Smooth muscle cell (in vitro differentiated cells): Measurements from ENCODE around the gene PTPRG. TPM values are rescaled to one million over a fixed set of nuclear protein-coding genes. Genes with fewer than 3 reads are reported as not detected.

Experiments
- DNase-seq: peaks from one replicate; lab custom pipeline; 2025; ENCODE audit not compliant: unreplicated experiment; lab: John Stamatoyannopoulos, UW
- H2AFZ ChIP-seq: fragments of 200-600 bp; sonication (generic); 2 replicates; pipeline ENCODE4 v1.6.0; 2016; ENCODE audit warnings: antibody characterized with exemption, low read depth, mild to moderate bottlenecking
- H3F3A ChIP-seq: fragments of 200-600 bp; sonication (generic); 2 replicates; pipeline ENCODE4 v1.6.0; 2017; ENCODE audit warnings: antibody characterized with exemption, low read depth
- H3K27ac ChIP-seq: fragments of 200-600 bp; sonication (generic); 2 replicates; pipeline ENCODE4 v1.5.1; 2016; ENCODE audit warnings: low read depth, mild to moderate bottlenecking
- H3K27me3 ChIP-seq: fragments of 200-600 bp; sonication (generic); 2 replicates; pipeline ENCODE4 v1.6.1; 2016; ENCODE audit warnings: low read depth, mild to moderate bottlenecking
- H3K36me3 ChIP-seq: fragments of 200-600 bp; sonication (generic); 2 replicates; pipeline ENCODE4 v1.5.1; 2016; ENCODE audit warnings: low read depth
- H3K4me1 ChIP-seq: fragments of 200-600 bp; sonication (generic); 2 replicates; pipeline ENCODE4 v1.5.1; 2016; ENCODE audit warnings: low read depth
- H3K4me2 ChIP-seq: fragments of 200-600 bp; sonication (generic); 2 replicates; pipeline ENCODE4 v1.6.0; 2016; ENCODE audit warnings: mild to moderate bottlenecking
- H3K4me3 ChIP-seq: fragments of 200-600 bp; sonication (generic); 2 replicates; pipeline ENCODE4 v1.5.1; 2016; ENCODE audit warnings: mild to moderate bottlenecking
- H3K79me2 ChIP-seq: fragments of 200-600 bp; sonication (generic); 2 replicates; pipeline ENCODE4 v1.6.0; 2016; ENCODE audit warnings: low read depth, mild to moderate bottlenecking
- H3K9ac ChIP-seq: fragments of 200-600 bp; sonication (generic); 2 replicates; pipeline ENCODE4 v1.6.0; 2016; ENCODE audit warnings: low read depth
- H3K9me3 ChIP-seq: fragments of 200-600 bp; sonication (generic); replicated peaks from 2 replicates; pipeline ENCODE4 v1.5.1; 2016; ENCODE audit warnings: low read depth
- H4K20me1 ChIP-seq: fragments of 200-600 bp; sonication (generic); 2 replicates; pipeline ENCODE4 v1.6.0; 2016; ENCODE audit warnings: low read depth
- WGBS: methylation state at CpG from one replicate; pipeline ENCODE4 v1.1.7; 2016; ENCODE audit warnings: low lambda C conversion rate; 5-methylcytosine and 5-hydroxymethylcytosine counted together
- polyA plus RNA-seq: library from polyadenylated mRNA; unstranded; fragments of >200 nt; fragmentation: Nextera tagmentation; extraction: Ambion mirVana; gene quantifications from 2 replicates; pipeline ENCODE4 v1.2.1, GENCODE V29; 2016
- total RNA-seq: library from RNA; depleted of rRNA; stranded (reverse); fragments of >200 nt; gene quantifications from 2 replicates; pipeline ENCODE4 v1.2.3, GENCODE V29; 2014
- TF ChIP-seq, protein P1 (sequence below): fragments of 200-600 bp; sonication (generic); IDR thresholded peaks from 2 replicates; pipeline ENCODE4 v1.5.1; 2017; ENCODE audit warnings: borderline replicate concordance, mild to moderate bottlenecking, antibody characterized with exemption; ENCODE audit not compliant: insufficient read depth, poor library complexity, severe bottlenecking

The PTPRG gene
- total and polyA plus RNA-seq, 2 experiments from 2014 or later, result 21.2 to 87.3 TPM

DNA sequence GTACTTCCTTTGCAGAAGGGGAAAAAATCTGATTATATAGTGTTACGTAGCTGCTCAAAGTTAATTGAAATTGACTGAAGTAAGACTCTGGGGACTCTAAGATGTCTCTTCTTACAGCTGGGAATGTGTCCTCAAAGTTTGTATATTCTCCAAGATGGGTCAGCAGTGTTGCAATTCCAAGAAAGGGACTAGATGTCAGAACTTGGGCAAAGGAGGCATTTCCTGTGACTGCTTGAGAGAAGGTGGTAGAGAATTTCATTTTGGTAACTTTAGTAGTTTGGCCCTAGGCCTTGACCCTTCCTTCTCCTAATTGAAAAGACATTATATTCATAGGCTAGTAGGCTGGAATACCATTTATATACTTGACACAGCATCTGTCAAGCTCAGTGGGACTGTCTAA, 33.9 kb downstream of the PTPRG start:
- Histone ChIP-seq H3K27ac (no peak overlapping the region), H3K9me3 (no peaks in the 10 kb centered on the region), H3F3A (no peaks in the 10 kb centered on the region), H3K79me2 (peaks cover 58% of the 10 kb centered on the region), H2AFZ (peak overlapping the region; percentile 10), H3K27me3 (no peaks in the 10 kb centered on the region), H3K4me1 (peaks cover 15% of the 10 kb centered on the region), H3K9ac (no peak overlapping the region), H3K36me3 (no peaks in the 10 kb centered on the region), H4K20me1 (peaks cover 93% of the 10 kb centered on the region), H3K4me2 (peak overlapping the region; percentile 67), H3K4me3 (peak overlapping the region; percentile 14)
- TF ChIP-seq, protein P1, sequence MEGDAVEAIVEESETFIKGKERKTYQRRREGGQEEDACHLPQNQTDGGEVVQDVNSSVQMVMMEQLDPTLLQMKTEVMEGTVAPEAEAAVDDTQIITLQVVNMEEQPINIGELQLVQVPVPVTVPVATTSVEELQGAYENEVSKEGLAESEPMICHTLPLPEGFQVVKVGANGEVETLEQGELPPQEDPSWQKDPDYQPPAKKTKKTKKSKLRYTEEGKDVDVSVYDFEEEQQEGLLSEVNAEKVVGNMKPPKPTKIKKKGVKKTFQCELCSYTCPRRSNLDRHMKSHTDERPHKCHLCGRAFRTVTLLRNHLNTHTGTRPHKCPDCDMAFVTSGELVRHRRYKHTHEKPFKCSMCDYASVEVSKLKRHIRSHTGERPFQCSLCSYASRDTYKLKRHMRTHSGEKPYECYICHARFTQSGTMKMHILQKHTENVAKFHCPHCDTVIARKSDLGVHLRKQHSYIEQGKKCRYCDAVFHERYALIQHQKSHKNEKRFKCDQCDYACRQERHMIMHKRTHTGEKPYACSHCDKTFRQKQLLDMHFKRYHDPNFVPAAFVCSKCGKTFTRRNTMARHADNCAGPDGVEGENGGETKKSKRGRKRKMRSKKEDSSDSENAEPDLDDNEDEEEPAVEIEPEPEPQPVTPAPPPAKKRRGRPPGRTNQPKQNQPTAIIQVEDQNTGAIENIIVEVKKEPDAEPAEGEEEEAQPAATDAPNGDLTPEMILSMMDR, result no peak
- 0% methylated on average over 1 of the region's 1 CpG for WGBS
- no peak for DNase-seq

DNA sequence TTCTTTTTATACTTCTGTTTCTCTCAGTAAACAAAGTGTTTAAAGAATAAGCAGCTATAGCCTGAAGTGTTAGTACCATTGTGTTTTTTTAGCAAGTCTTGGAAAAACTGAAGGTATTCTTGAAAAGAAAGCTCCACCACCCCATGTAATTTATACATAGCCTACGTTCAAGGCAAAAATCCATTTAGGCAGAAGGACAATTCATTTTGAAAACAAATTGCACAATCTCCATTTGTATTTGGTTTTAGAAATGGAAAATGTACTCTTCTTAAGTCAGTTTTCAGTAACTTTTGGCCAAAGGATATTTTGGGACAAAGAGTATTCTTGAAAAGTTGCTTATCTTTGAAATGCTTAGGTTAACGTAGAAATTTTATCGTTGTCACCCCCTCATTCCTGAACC, 34.5 kb downstream of the PTPRG start:
- H3K36me3 ChIP-seq, result no peaks in the 10 kb centered on the region
- no peak overlapping the region for H3K27ac ChIP-seq
- no peak overlapping the region for H2AFZ ChIP-seq
- TF ChIP-seq, protein P1, result no peak
- H3F3A ChIP-seq, result no peaks in the 10 kb centered on the region
- no peaks in the 10 kb centered on the region for H3K9me3 ChIP-seq
- H3K27me3 ChIP-seq, result no peaks in the 10 kb centered on the region
- no peak for DNase-seq
- 94% methylated on average over 3 of the region's 3 CpGs for WGBS
- no peak overlapping the region for H3K9ac ChIP-seq
- H3K4me3 ChIP-seq, result no peak overlapping the region
- H3K79me2 ChIP-seq, result peaks cover 57% of the 10 kb centered on the region
- H3K4me2 ChIP-seq, result no peak overlapping the region
- peaks cover 94% of the 10 kb centered on the region for H4K20me1 ChIP-seq
- peaks cover 15% of the 10 kb centered on the region for H3K4me1 ChIP-seq

DNA sequence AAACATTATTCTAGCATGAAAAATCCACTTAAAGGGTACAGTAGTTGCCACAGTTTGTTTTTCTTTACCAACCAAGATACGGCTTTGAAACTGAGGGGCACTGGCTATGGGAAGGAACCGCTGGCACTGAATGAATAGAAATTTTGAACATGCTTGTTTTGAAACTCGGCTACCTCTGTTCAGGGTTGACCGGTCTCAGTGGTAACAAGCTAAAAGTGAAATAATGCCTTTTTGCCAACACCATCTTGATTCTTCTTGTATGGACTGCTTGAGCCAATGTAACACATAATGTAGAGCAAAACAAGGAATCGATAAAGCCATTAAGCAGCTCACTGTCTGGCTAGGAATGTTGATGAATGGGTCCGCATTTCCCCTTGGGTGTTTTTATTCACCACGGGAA, 36.5 kb downstream of the PTPRG start:
- Histone ChIP-seq H3K4me2 (no peak overlapping the region), H4K20me1 (peaks cover 95% of the 10 kb centered on the region), H3K9ac (no peak overlapping the region), H3F3A (no peaks in the 10 kb centered on the region), H3K4me3 (no peak overlapping the region), H3K27ac (no peak overlapping the region), H3K36me3 (no peaks in the 10 kb centered on the region), H3K9me3 (no peaks in the 10 kb centered on the region), H2AFZ (no peak overlapping the region), H3K79me2 (peaks cover 40% of the 10 kb centered on the region), H3K27me3 (no peaks in the 10 kb centered on the region), H3K4me1 (peaks cover 20% of the 10 kb centered on the region)
- TF ChIP-seq, protein P1, result no peak
- DNase-seq, result no peak
- WGBS, result 95% methylated on average over 7 of the region's 7 CpGs

DNA sequence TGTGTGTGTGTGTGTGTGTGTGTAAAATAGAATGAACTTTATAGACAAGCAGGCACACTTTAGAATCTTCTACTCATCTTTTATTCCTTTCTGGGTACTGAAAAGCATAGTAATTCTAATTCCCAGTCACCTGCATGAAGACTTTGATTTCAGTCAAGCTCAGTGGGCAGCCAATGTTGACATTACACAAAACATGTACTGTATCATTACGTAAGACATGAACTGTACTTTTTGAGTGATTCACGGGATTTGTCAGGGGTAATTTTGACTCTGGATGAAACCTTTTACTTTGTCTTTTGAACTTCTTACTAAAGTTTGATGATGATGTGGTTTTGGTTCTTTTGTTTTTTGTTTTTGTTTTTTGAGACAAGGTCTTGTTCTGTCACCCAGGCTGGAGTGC, 38.8 kb downstream of the PTPRG start:
- Histone ChIP-seq H3K4me2 (no peak overlapping the region), H3K27ac (no peak overlapping the region), H3K4me3 (no peak overlapping the region), H3K4me1 (peaks cover 5% of the 10 kb centered on the region), H3K36me3 (no peaks in the 10 kb centered on the region), H3K9ac (no peak overlapping the region), H4K20me1 (peaks cover 96% of the 10 kb centered on the region), H3K9me3 (no peaks in the 10 kb centered on the region), H2AFZ (no peak overlapping the region), H3K79me2 (peaks cover 57% of the 10 kb centered on the region), H3F3A (no peaks in the 10 kb centered on the region), H3K27me3 (no peaks in the 10 kb centered on the region)
- 82% methylated on average over 2 of the region's 2 CpGs for WGBS
- no peak for DNase-seq
- TF ChIP-seq, protein P1, result no peak
